HepG2 (cell line): ENCODE data around the gene MLLT10. TPM values are rescaled to one million over a fixed set of nuclear protein-coding genes. Genes with fewer than 3 reads are reported as not detected.
A peak's percentile ranks its signal among the peaks of the same experiment; 100 is the strongest.

Experiments
- ARNTL ChIP-seq: sonication (generic); formaldehyde crosslinking; IDR thresholded peaks from 2 replicates; pipeline ENCODE4 v1.4.0; 2020; ENCODE audit warnings: mild to moderate bottlenecking, missing genetic modification reagents
- GFI1 ChIP-seq: sonication (generic); formaldehyde crosslinking; IDR thresholded peaks from 2 replicates; pipeline ENCODE4 v1.5.0; 2020; ENCODE audit warnings: missing genetic modification reagents, mild to moderate bottlenecking, borderline replicate concordance
- HIVEP1 ChIP-seq: sonication (generic); formaldehyde crosslinking; IDR thresholded peaks from 2 replicates; pipeline ENCODE4 v1.4.0; 2020; ENCODE audit warnings: mild to moderate bottlenecking, missing genetic modification reagents
- HMGXB3 ChIP-seq: sonication (generic); formaldehyde crosslinking; IDR thresholded peaks from 2 replicates; pipeline ENCODE4 v1.4.0; 2020; ENCODE audit warnings: missing genetic modification reagents, borderline replicate concordance
- IKZF1 ChIP-seq: fragments of 450-650 bp; IDR thresholded peaks from 2 replicates; pipeline ENCODE4 v1.7.1; 2016
- IKZF4 ChIP-seq: sonication (generic); formaldehyde crosslinking; IDR thresholded peaks from 2 replicates; pipeline ENCODE4 v1.5.1; 2020; ENCODE audit warnings: borderline replicate concordance, mild to moderate bottlenecking, low read depth, missing genetic modification reagents; ENCODE audit errors: not compliant biosample characterization
- MIER3 ChIP-seq: IDR thresholded peaks from 2 replicates; pipeline ENCODE4 v1.6.1; 2016; ENCODE audit warnings: missing compliant biosample characterization, borderline replicate concordance
- MLLT10 ChIP-seq: sonication (generic); formaldehyde crosslinking; IDR thresholded peaks from 2 replicates; pipeline ENCODE4 v1.4.0; 2020; ENCODE audit warnings: missing genetic modification reagents
- NONO ChIP-seq, 2 experiments: fragments of 450-650 bp in 1 of 2; sonication (generic) in 1 of 2; formaldehyde crosslinking in 1 of 2; IDR thresholded peaks in 1 of 2; conservative IDR thresholded peaks in 1 of 2; 2 replicates each; pipeline versions ENCODE4 v1.6.1 to v1.8.0; 2017 to 2022; ENCODE audit warnings: mild to moderate bottlenecking in 1 of 2, missing genetic modification reagents in 1 of 2, moderate library complexity in 1 of 2
- NR2F1 ChIP-seq, 2 experiments: fragments of 450-650 bp in 1 of 2; formaldehyde crosslinking in 1 of 2; IDR thresholded peaks; 2 replicates each; pipeline versions ENCODE4 v1.5.0 to v1.6.1; 2016 to 2020; ENCODE audit warnings: mild to moderate bottlenecking in 1 of 2, missing compliant biosample characterization in 1 of 2, missing genetic modification reagents in 1 of 2, moderate library complexity in 1 of 2
- RBM22 ChIP-seq: fragments of 200-400 bp; formaldehyde crosslinking; optimal IDR thresholded peaks from 2 replicates; pipeline ENCODE3; 2017; ENCODE audit warnings: mild to moderate bottlenecking, low read length, moderate library complexity
- RORA ChIP-seq: sonication (generic); formaldehyde crosslinking; IDR thresholded peaks from 2 replicates; pipeline ENCODE4 v1.5.0; 2020; ENCODE audit warnings: mild to moderate bottlenecking, missing genetic modification reagents, moderate library complexity
- SMC3 ChIP-seq: IDR thresholded peaks from 2 replicates; pipeline ENCODE4 v1.6.1; 2011; ENCODE audit warnings: low read length, improper control_type of control experiment
- SNAPC2 ChIP-seq: sonication (generic); formaldehyde crosslinking; IDR thresholded peaks from 2 replicates; pipeline ENCODE4 v1.8.1; 2022; ENCODE audit warnings: mild to moderate bottlenecking, missing genetic modification reagents
- SSRP1 ChIP-seq: IDR thresholded peaks from 2 replicates; pipeline ENCODE4 v1.6.1; 2016; ENCODE audit warnings: control low read depth
- ZNF317 ChIP-seq: sonication (generic); formaldehyde crosslinking; IDR thresholded peaks from 2 replicates; pipeline ENCODE4 v1.5.0; 2020; ENCODE audit warnings: mild to moderate bottlenecking, missing genetic modification reagents
- ZNF333 ChIP-seq: sonication (generic); formaldehyde crosslinking; IDR thresholded peaks from 2 replicates; pipeline ENCODE4 v1.4.0; 2020; ENCODE audit warnings: mild to moderate bottlenecking, missing genetic modification reagents, borderline replicate concordance
- ZNF367 ChIP-seq: sonication (generic); formaldehyde crosslinking; IDR thresholded peaks from 2 replicates; pipeline ENCODE4 v1.4.0; 2020; ENCODE audit warnings: missing genetic modification reagents, borderline replicate concordance
- ZNF766 ChIP-seq: sonication (generic); formaldehyde crosslinking; IDR thresholded peaks from 2 replicates; pipeline ENCODE4 v1.5.0; 2020; ENCODE audit warnings: missing genetic modification reagents, borderline replicate concordance
- polyA plus RNA-seq, 8 experiments: library from polyadenylated mRNA; depleted of rRNA in 3 of 8; stranded (reverse) in 7 of 8; unstranded in 1 of 8; fragments of >200 nt; fragmentation: Illumina TruSeq in 4 of 8; extraction: Trizol in 4 of 8; gene quantifications; 2 replicates each; pipeline versions ENCODE4 v1.2.1 to v1.2.3, GENCODE V29; 2011 to 2016; ENCODE audit warnings: low read depth in 4 of 8, missing spikeins in 1 of 8, mixed read lengths in 1 of 8; ENCODE audit not compliant: insufficient read depth in 1 of 8
- total RNA-seq, 5 experiments: library from RNA; depleted of rRNA; stranded (reverse); fragments of >200 nt; fragmentation: Illumina TruSeq; extraction: Trizol; gene quantifications; 2 replicates each; pipeline ENCODE4 v1.2.3, GENCODE V29; 2016; ENCODE audit warnings: low read depth in 1 of 5
- TF ChIP-seq, protein P1 (sequence below): sonication (generic); formaldehyde crosslinking; IDR thresholded peaks from 2 replicates; pipeline ENCODE4 v1.4.0; 2020; ENCODE audit warnings: missing genetic modification reagents, borderline replicate concordance
- TF ChIP-seq, protein P2 (sequence below): fragments of 450-650 bp; IDR thresholded peaks from 2 replicates; pipeline ENCODE4 v1.6.1; 2016

MLLT10 gene
- total and polyA plus RNA-seq, 2 of the 13 experiments (the other 11 are each of a cell fraction or from before 2014, with no cell fraction given), result 51.3 to 84.1 TPM

GRCh38 chr10:21533467-21534279 lies at the start of gene MLLT10 (continued):
- TF ChIP-seq SMC3, result no peak
- peak; percentile 95 for TF ChIP-seq HIVEP1 (CRISPR knock-in tag)
- TF ChIP-seq IKZF4 (CRISPR knock-in tag), result no peak
- peak; percentile 96 for TF ChIP-seq RBM22
- TF ChIP-seq SSRP1 (CRISPR knock-in tag), result peak; percentile 89
- no peak for TF ChIP-seq ZNF333 (CRISPR knock-in tag)
- no peak for TF ChIP-seq IKZF1
- no peak for TF ChIP-seq MLLT10
- no peak for TF ChIP-seq MIER3 (CRISPR knock-in tag)
- TF ChIP-seq, protein P1, sequence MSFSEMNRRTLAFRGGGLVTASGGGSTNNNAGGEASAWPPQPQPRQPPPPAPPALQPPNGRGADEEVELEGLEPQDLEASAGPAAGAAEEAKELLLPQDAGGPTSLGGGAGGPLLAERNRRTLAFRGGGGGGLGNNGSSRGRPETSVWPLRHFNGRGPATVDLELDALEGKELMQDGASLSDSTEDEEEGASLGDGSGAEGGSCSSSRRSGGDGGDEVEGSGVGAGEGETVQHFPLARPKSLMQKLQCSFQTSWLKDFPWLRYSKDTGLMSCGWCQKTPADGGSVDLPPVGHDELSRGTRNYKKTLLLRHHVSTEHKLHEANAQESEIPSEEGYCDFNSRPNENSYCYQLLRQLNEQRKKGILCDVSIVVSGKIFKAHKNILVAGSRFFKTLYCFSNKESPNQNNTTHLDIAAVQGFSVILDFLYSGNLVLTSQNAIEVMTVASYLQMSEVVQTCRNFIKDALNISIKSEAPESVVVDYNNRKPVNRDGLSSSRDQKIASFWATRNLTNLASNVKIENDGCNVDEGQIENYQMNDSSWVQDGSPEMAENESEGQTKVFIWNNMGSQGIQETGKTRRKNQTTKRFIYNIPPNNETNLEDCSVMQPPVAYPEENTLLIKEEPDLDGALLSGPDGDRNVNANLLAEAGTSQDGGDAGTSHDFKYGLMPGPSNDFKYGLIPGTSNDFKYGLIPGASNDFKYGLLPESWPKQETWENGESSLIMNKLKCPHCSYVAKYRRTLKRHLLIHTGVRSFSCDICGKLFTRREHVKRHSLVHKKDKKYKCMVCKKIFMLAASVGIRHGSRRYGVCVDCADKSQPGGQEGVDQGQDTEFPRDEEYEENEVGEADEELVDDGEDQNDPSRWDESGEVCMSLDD (CRISPR knock-in tag), result peak; percentile 70; the same call in 1 of the 2 replicates
- TF ChIP-seq GFI1 (CRISPR knock-in tag), result no peak; the same call in 1 of the 2 replicates
- TF ChIP-seq NONO (IDR thresholded peaks at IDR 0.05), result no peak
- peak; percentile 79; the same call in 1 of the 2 replicates for TF ChIP-seq NONO (CRISPR knock-in tag; conservative IDR thresholded peaks at IDR 0.05)
- TF ChIP-seq, protein P2, sequence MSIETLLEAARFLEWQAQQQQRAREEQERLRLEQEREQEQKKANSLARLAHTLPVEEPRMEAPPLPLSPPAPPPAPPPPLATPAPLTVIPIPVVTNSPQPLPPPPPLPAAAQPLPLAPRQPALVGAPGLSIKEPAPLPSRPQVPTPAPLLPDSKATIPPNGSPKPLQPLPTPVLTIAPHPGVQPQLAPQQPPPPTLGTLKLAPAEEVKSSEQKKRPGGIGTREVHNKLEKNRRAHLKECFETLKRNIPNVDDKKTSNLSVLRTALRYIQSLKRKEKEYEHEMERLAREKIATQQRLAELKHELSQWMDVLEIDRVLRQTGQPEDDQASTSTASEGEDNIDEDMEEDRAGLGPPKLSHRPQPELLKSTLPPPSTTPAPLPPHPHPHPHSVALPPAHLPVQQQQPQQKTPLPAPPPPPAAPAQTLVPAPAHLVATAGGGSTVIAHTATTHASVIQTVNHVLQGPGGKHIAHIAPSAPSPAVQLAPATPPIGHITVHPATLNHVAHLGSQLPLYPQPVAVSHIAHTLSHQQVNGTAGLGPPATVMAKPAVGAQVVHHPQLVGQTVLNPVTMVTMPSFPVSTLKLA, result peak; percentile 41
- TF ChIP-seq ZNF367 (CRISPR knock-in tag), result no peak; the same call in 1 of the 2 replicates
- TF ChIP-seq ARNTL, result peak; percentile 85
- peak; percentile 43; the same call in 1 of the 2 replicates for TF ChIP-seq ZNF317 (CRISPR knock-in tag)
- TF ChIP-seq NR2F1 (CRISPR knock-in tag; IDR thresholded peaks at IDR 0.05), result 0 out of 4 replicates have a peak, but pooled peaks of 1 of the 2 experiments have one; percentile 21
- TF ChIP-seq SNAPC2, result peak; percentile 78; the same call in 1 of the 2 replicates
- peak; percentile 80; the same call in 1 of the 2 replicates for TF ChIP-seq ZNF766
- TF ChIP-seq RORA, result no peak
- no peak; the same call in 1 of the 2 replicates for TF ChIP-seq HMGXB3 (CRISPR knock-in tag)
